A673 (cell line): ENCODE results near the gene PALLD. TPM values are rescaled to one million over a fixed set of nuclear protein-coding genes. Genes with fewer than 3 reads are reported as not detected.

Experiments
- BruUV-seq: library from RNA; stranded (reverse); fragments of 400-500 nt; replicated peaks from 2 replicates; lab custom pipeline; 2021; lab: Mats Ljungman, UMichigan
- CTCF ChIA-PET: fragments of 300-600 bp; sonication (Branson Sonifier 250); formaldehyde crosslinking; loops from one replicate; lab custom pipeline; 2022; ENCODE audit warnings: antibody characterized with exemption; lab: Charles Lee
- POLR2A ChIA-PET: fragments of 300-600 bp; sonication (Branson Sonifier 250); formaldehyde crosslinking; loops from one replicate; lab custom pipeline; 2022; ENCODE audit warnings: antibody characterized with exemption; ENCODE audit not compliant: low non-redundant PET; lab: Charles Lee
- DNase-seq: peaks from one replicate; pipeline ENCODE4 v3.0.0-alpha.2; 2015; ENCODE audit warnings: low spot score
- H3K27ac ChIP-seq: fragments of 200-600 bp; sonication (generic); 2 replicates; pipeline ENCODE4 v1.5.1; 2016; ENCODE audit warnings: mixed run types, low read depth, mild to moderate bottlenecking, mixed read lengths, antibody characterized with exemption, low read length; ENCODE audit not compliant: poor library complexity, severe bottlenecking
- H3K27me3 ChIP-seq: fragments of 200-600 bp; sonication (generic); replicated peaks from 2 replicates; pipeline ENCODE4 v1.6.1; 2017; ENCODE audit warnings: mixed run types, low read depth, mild to moderate bottlenecking, mixed read lengths, antibody characterized with exemption, low read length; ENCODE audit not compliant: insufficient read depth, poor library complexity
- H3K36me3 ChIP-seq: fragments of 200-600 bp; sonication (generic); 2 replicates; pipeline ENCODE4 v1.6.1; 2016; ENCODE audit warnings: mixed run types, mild to moderate bottlenecking, mixed read lengths, antibody characterized with exemption, low read length; ENCODE audit not compliant: insufficient read depth, poor library complexity, severe bottlenecking
- H3K4me1 ChIP-seq: fragments of 200-600 bp; sonication (generic); 2 replicates; pipeline ENCODE4 v1.6.1; 2017; ENCODE audit warnings: mixed run types, mild to moderate bottlenecking, mixed read lengths, antibody characterized with exemption, low read length; ENCODE audit not compliant: insufficient read depth, poor library complexity, severe bottlenecking
- H3K4me3 ChIP-seq: fragments of 200-600 bp; sonication (generic); 2 replicates; pipeline ENCODE4 v1.5.1; 2016; ENCODE audit warnings: low read depth, mixed run types, mild to moderate bottlenecking, mixed read lengths, low read length; ENCODE audit not compliant: poor library complexity, severe bottlenecking
- H3K9me3 ChIP-seq: fragments of 200-600 bp; sonication (generic); 2 replicates; pipeline ENCODE4 v1.6.1; 2016; ENCODE audit warnings: mixed run types, low read depth, mild to moderate bottlenecking, mixed read lengths, antibody characterized with exemption, low read length; ENCODE audit not compliant: poor library complexity, severe bottlenecking
- EZH2 ChIP-seq: fragments of 200-600 bp; sonication (generic); IDR thresholded peaks from 2 replicates; pipeline ENCODE4 v1.6.1; 2017; ENCODE audit warnings: borderline replicate concordance, low read depth, mild to moderate bottlenecking, mixed read lengths, antibody characterized with exemption, low read length; ENCODE audit not compliant: poor library complexity, severe bottlenecking
- intact Hi-C: fragments of 100-400 bp; cut with micrococcal nuclease; formaldehyde crosslinking; loops from one replicate; pipeline ENCODE4 v1.10.0; 2022; ENCODE audit not compliant: unreplicated experiment
- total RNA-seq: library from RNA; stranded (reverse); gene quantifications from 2 replicates; pipeline ENCODE4 v1.2.3, GENCODE V29; 2021
- TF ChIP-seq, protein P1 (sequence below): fragments of 300-800, 200-600 bp; sonication (generic); conservative IDR thresholded peaks from 2 replicates; pipeline ENCODE4 v1.5.1; 2017; ENCODE audit warnings: low read depth, mild to moderate bottlenecking, antibody characterized with exemption, low read length, moderate library complexity, mixed read lengths

Gene PALLD
- total RNA-seq, 1 experiment from 2014 or later = 44.1 TPM

DNA sequence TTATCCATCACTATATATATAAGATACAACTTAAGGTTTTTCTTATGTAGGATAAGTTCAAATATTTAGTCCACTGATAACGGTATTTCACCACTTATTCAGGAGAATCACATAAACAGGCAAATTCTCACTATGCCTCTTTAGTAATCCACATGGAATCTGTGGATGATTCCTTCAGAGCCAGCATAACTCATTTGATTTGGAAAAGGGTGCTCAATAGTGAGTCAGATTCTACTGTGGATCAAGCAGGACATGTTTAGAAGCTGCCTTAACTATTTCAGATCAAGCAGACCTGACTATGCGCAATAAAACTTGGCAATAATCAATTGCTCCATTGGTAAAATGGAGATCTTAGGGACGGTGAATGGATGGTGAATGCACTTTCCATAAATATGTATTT lies 329.1 kb downstream of the PALLD start:
- ChIA-PET CTCF (no interaction called here), POLR2A (no interaction called here)
- H3K4me1 ChIP-seq = peaks cover 16% of the 10 kb centered on the region
- intact Hi-C loops = no loop called here
- no peaks in the 10 kb centered on the region for H3K9me3 ChIP-seq
- no peaks in the 10 kb centered on the region for H3K27me3 ChIP-seq
- no peaks in the 10 kb centered on the region for H3K36me3 ChIP-seq
- DNase-seq = no peak
- no TSS peak for BruUV-seq
- no peak overlapping the region for H3K4me3 ChIP-seq
- TF ChIP-seq EZH2 = no peak
- TF ChIP-seq, protein P1, sequence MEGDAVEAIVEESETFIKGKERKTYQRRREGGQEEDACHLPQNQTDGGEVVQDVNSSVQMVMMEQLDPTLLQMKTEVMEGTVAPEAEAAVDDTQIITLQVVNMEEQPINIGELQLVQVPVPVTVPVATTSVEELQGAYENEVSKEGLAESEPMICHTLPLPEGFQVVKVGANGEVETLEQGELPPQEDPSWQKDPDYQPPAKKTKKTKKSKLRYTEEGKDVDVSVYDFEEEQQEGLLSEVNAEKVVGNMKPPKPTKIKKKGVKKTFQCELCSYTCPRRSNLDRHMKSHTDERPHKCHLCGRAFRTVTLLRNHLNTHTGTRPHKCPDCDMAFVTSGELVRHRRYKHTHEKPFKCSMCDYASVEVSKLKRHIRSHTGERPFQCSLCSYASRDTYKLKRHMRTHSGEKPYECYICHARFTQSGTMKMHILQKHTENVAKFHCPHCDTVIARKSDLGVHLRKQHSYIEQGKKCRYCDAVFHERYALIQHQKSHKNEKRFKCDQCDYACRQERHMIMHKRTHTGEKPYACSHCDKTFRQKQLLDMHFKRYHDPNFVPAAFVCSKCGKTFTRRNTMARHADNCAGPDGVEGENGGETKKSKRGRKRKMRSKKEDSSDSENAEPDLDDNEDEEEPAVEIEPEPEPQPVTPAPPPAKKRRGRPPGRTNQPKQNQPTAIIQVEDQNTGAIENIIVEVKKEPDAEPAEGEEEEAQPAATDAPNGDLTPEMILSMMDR = no peak
- H3K27ac ChIP-seq = no peak overlapping the region

DNA sequence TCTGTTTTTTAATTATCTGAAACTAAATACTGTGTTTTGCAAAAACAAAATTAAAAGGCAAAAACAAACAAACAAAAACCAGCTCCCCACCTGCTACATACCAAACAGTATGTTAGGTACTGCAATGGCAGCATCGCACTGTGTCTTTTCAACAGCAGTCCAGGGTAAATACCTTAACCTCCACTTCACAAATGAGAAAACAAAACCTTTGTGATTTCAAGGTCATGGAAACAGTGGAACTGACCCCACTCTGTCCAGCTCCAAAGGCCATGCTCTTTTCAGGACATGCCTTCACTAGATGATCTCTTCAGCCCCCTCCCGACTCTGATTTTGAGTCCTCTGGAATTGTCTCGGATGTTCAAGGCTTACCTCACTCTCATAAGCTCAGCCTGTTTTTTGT lies 329.8 kb downstream of the PALLD start:
- DNase-seq = no peak
- Histone ChIP-seq H3K9me3 (no peaks in the 10 kb centered on the region), H3K4me3 (no peak overlapping the region), H3K36me3 (no peaks in the 10 kb centered on the region), H3K27ac (no peak overlapping the region), H3K27me3 (no peaks in the 10 kb centered on the region), H3K4me1 (peaks cover 22% of the 10 kb centered on the region)
- TF ChIP-seq EZH2 = no peak
- TF ChIP-seq, protein P1 = no peak
- intact Hi-C loops = no loop called here
- ChIA-PET CTCF (no interaction called here), POLR2A (no interaction called here)
- no TSS peak for BruUV-seq

DNA sequence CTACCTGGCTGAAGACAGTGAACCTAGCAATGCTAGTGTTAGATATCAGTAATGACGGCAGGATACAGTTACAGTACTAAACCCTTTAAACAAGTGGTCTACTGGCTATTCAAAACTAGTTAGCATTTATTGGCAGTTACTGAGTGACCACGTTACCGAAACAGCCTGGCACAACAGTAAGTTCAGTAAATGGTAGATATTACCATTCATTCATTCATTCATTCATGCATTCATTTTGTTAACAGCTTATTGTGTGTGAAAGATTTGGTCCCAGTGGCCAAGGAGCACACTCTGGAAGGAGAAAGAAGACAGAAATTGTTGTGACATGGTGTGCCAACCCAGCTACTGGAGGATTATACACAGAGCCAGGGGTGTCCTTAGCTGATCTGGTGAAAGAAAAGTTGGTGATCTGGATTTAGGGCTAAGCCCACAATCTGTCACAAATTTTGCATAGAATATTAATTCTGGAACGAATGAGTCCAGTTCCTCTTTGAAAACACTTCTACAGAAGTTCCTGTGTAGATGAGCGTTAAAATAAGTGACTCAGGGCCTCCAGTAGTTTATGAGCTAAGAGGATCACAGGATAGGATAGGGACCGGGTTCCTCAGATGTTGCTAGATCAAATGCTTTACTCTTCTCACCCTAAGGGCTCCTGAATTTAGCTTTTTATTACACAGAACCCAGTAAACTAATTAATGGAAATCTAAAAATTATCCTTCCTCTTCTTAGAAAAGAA lies 334.1 kb downstream of the PALLD start:
- Histone ChIP-seq H3K4me1 (peaks cover 20% of the 10 kb centered on the region), H3K27me3 (no peaks in the 10 kb centered on the region), H3K27ac (no peak overlapping the region), H3K36me3 (no peaks in the 10 kb centered on the region), H3K4me3 (peak overlapping the region; percentile 70), H3K9me3 (no peaks in the 10 kb centered on the region)
- CTCF ChIA-PET = no interaction called here
- no TSS peak for BruUV-seq
- POLR2A ChIA-PET = no interaction called here
- peak; percentile 21 for DNase-seq
- intact Hi-C loops = loop anchor here (10.0 kb wide), 1 partner anchor 246 kb away; no protein-coding TSS in a partner anchor
- TF ChIP-seq, protein P1 = no peak
- no peak for TF ChIP-seq EZH2
